Body of pancreas (tissue), 4 donors: ENCODE measurements around the gene ISCA2. TPM values are rescaled to one million over a fixed set of nuclear protein-coding genes. Genes with fewer than 3 reads are reported as not detected.

Source experiments
- ATAC-seq: fragments of 150-250 bp; one replicate; pipeline ENCODE4 v1.9.1; 2016
- DNase-seq, 4 donors: peaks; one replicate each; pipeline ENCODE4 v3.0.0-alpha.2; 2019
- H3K27ac ChIP-seq, 4 donors: fragments of 200-600 bp; sonication (generic); 1 replicate in 3 of 4; 2 replicates in 1 of 4; pipeline versions ENCODE4 v1.5.1 to v1.6.1; 2016 to 2019; ENCODE audit warnings: mild to moderate bottlenecking in 1 of 4, mixed read lengths in 1 of 4, moderate library complexity in 1 of 4
- H3K27me3 ChIP-seq, 2 donors: fragments of 200-600 bp; sonication (generic); one replicate each; pipeline ENCODE4 v1.6.0; 2016; ENCODE audit warnings: mild to moderate bottlenecking in 1 of 2
- H3K36me3 ChIP-seq, 2 donors: fragments of 200-600 bp; sonication (generic); replicated peaks in 1 of 2; 2 replicates each; pipeline ENCODE4 v1.5.1; 2016; ENCODE audit warnings: low read depth in 2 of 2; ENCODE audit not compliant: insufficient read depth in 1 of 2
- H3K4me1 ChIP-seq: fragments of 200-600 bp; sonication (generic); one replicate; pipeline ENCODE4 v1.6.0; 2016
- H3K4me3 ChIP-seq, 2 donors: fragments of 200-600 bp; sonication (generic); 1 replicate in 1 of 2; 2 replicates in 1 of 2; pipeline ENCODE4 v1.5.1; 2016 to 2019
- H3K9me3 ChIP-seq, 3 donors: fragments of 200-600 bp; sonication (generic); 1 replicate in 2 of 3; 2 replicates in 1 of 3; pipeline ENCODE4 v1.5.1; 2016
- CTCF ChIP-seq, 7 experiments: fragments of 450-650 bp in 4 of 7; fragments of 200-600 bp in 3 of 7; sonication (generic) in 3 of 7; IDR thresholded peaks; one replicate each; pipeline ENCODE4 v1.5.1; 2016 to 2019; ENCODE audit warnings: antibody characterized with exemption in 7 of 7
- POLR2A ChIP-seq, 3 donors: fragments of 450-650 bp; IDR thresholded peaks; one replicate each; pipeline ENCODE4 v1.6.1; 2016; ENCODE audit warnings: antibody characterized with exemption in 3 of 3, mild to moderate bottlenecking in 2 of 3
- WGBS, 2 donors: methylation state at CpG; one replicate each; pipeline ENCODE4 v1.1.5; 2017; 5-methylcytosine and 5-hydroxymethylcytosine counted together
- intact Hi-C: fragments of 100-400 bp; cut with DNase I; formaldehyde crosslinking; loops from one replicate; pipeline ENCODE4 v1.15.1; 2023
- total RNA-seq, 2 donors: library from RNA; depleted of rRNA; stranded (reverse); fragments of >200 nt; gene quantifications; one replicate each; pipeline ENCODE4 v1.1.0, GENCODE V29; 2016

ISCA2 gene
- total RNA-seq, 2 donors from 2014 or later: 4.3 to 17.6 TPM

GRCh38 chr14:74516451-74517160, 23.0 kb downstream of the ISCA2 start:
- Histone ChIP-seq H3K9me3 (no peaks in the 10 kb centered on the region), H3K36me3 (no peaks in the 10 kb centered on the region), H3K27ac (no peak overlapping the region), H3K27me3 (no peaks in the 10 kb centered on the region), H3K4me3 (no peak overlapping the region), H3K4me1 (no peaks in the 10 kb centered on the region)
- intact Hi-C loops: no loop called here
- DNase-seq (no peak), ATAC-seq (no peak)
- TF ChIP-seq POLR2A (IDR thresholded peaks at IDR 0.05) (no peak), CTCF (IDR thresholded peaks at IDR 0.05) (no peak)
- 88 to 92% methylated on average over 11 to 12 of the region's 12 CpGs for WGBS, 2 donors

- Histone ChIP-seq H3K27me3 (no peaks in the 10 kb centered on the region), H3K27ac (no peak overlapping the region), H3K4me1 (no peaks in the 10 kb centered on the region), H3K9me3 (no peaks in the 10 kb centered on the region), H3K4me3 (no peak overlapping the region), H3K36me3 (no peaks in the 10 kb centered on the region)
- intact Hi-C loops: no loop called here
- no peak for TF ChIP-seq POLR2A (IDR thresholded peaks at IDR 0.05)
- no peak for TF ChIP-seq CTCF (IDR thresholded peaks at IDR 0.05)
- ATAC-seq: no peak
- no peak for DNase-seq
- WGBS, 2 donors: 76 to 86% methylated on average over 4 of the region's 4 CpGs
Observed at GRCh38 chr14:74517731-74518130, 24.2 kb downstream of the ISCA2 start.

GRCh38 chr14:74518221-74518620, 24.7 kb downstream of the ISCA2 start:
- Histone ChIP-seq H3K36me3 (no peaks in the 10 kb centered on the region), H3K27ac (no peak overlapping the region), H3K9me3 (no peaks in the 10 kb centered on the region), H3K4me3 (no peak overlapping the region), H3K4me1 (no peaks in the 10 kb centered on the region), H3K27me3 (no peaks in the 10 kb centered on the region)
- 74 to 81% methylated on average over 6 of the region's 6 CpGs for WGBS, 2 donors
- DNase-seq (no peak), ATAC-seq (no peak)
- intact Hi-C loops: no loop called here
- TF ChIP-seq CTCF (IDR thresholded peaks at IDR 0.05): no peak
- no peak for TF ChIP-seq POLR2A (IDR thresholded peaks at IDR 0.05)

- DNase-seq (peak in 1 of 4 donors; percentile 18), ATAC-seq (no peak)
- 82 to 87% methylated on average over 5 to 6 of the region's 6 CpGs for WGBS, 2 donors
- no peak overlapping the region for H3K4me3 ChIP-seq
- no peaks in the 10 kb centered on the region for H3K9me3 ChIP-seq
- no peak overlapping the region for H3K27ac ChIP-seq
- no peaks in the 10 kb centered on the region for H3K4me1 ChIP-seq
- no peaks in the 10 kb centered on the region for H3K27me3 ChIP-seq
- intact Hi-C loops: no loop called here
- no peaks in the 10 kb centered on the region for H3K36me3 ChIP-seq
- no peak for TF ChIP-seq CTCF (IDR thresholded peaks at IDR 0.05)
- TF ChIP-seq POLR2A (IDR thresholded peaks at IDR 0.05): no peak
Observed at GRCh38 chr14:74519316-74520074, 25.9 kb downstream of the ISCA2 start.
